DND-41 (cell line): ENCODE data around the gene WDR70.

Source experiments
- EZH2 ChIP-seq: IDR thresholded peaks from 3 replicates; pipeline ENCODE4 v1.6.1; 2012; ENCODE audit warnings: borderline replicate concordance, low read depth, mild to moderate bottlenecking, moderate library complexity, low read length, inconsistent platforms; ENCODE audit not compliant: severe bottlenecking
- TF ChIP-seq, protein P1 (sequence below): IDR thresholded peaks from 2 replicates; pipeline ENCODE4 v1.5.1; 2012; ENCODE audit warnings: borderline replicate concordance, low read length, moderate library complexity, mild to moderate bottlenecking; ENCODE audit not compliant: poor library complexity, severe bottlenecking; ENCODE audit errors: extremely low read depth

DNA sequence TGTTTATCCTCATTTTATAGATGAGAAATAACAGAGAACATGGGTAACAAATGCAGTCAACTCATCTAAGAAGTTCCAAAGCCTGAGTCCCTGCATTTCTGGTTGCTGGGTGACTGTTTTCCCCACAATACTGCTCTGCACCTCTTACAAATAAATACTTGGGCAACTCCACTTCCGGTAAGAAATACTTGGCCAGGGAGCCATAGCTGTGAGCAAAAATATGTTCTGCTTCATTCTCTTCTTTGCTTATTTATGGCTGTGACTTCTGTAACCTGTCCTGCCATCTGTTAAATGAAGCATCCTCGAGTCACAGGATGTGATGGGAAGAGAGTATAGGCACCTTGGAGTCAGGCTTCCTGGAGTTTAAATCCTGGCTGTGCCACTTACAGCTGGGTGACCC, 410.9 kb downstream of the WDR70 start:
- TF ChIP-seq, protein P1, sequence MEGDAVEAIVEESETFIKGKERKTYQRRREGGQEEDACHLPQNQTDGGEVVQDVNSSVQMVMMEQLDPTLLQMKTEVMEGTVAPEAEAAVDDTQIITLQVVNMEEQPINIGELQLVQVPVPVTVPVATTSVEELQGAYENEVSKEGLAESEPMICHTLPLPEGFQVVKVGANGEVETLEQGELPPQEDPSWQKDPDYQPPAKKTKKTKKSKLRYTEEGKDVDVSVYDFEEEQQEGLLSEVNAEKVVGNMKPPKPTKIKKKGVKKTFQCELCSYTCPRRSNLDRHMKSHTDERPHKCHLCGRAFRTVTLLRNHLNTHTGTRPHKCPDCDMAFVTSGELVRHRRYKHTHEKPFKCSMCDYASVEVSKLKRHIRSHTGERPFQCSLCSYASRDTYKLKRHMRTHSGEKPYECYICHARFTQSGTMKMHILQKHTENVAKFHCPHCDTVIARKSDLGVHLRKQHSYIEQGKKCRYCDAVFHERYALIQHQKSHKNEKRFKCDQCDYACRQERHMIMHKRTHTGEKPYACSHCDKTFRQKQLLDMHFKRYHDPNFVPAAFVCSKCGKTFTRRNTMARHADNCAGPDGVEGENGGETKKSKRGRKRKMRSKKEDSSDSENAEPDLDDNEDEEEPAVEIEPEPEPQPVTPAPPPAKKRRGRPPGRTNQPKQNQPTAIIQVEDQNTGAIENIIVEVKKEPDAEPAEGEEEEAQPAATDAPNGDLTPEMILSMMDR, result no peak
- TF ChIP-seq EZH2, result no peak
